NCI-H2227 (cell line): ENCODE data around the gene IPPK.

Source experiments
- DNase-seq: peaks from one replicate; lab custom pipeline; 2025; ENCODE audit not compliant: unreplicated experiment; lab: John Stamatoyannopoulos, UW

Gene IPPK

DNA sequence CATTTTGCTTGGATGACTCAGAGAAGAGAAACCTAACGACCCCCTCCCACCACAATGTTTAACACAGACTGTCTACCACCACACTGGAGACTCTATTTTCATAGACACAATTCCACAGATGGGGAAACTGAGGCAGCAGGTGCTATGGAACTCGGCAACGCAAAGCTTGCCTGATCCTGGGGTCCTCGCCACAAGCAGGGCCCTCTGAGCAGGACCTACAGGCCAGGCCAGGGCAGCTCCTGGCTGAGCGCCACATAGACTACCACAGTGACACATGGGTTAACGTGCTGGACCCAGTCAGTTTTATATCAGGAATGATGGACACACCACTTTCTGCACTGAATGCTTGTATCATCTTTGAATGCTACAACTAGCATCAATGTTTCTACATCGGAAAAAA is 11.8 kb downstream of the IPPK start:
- no peak for DNase-seq

DNA sequence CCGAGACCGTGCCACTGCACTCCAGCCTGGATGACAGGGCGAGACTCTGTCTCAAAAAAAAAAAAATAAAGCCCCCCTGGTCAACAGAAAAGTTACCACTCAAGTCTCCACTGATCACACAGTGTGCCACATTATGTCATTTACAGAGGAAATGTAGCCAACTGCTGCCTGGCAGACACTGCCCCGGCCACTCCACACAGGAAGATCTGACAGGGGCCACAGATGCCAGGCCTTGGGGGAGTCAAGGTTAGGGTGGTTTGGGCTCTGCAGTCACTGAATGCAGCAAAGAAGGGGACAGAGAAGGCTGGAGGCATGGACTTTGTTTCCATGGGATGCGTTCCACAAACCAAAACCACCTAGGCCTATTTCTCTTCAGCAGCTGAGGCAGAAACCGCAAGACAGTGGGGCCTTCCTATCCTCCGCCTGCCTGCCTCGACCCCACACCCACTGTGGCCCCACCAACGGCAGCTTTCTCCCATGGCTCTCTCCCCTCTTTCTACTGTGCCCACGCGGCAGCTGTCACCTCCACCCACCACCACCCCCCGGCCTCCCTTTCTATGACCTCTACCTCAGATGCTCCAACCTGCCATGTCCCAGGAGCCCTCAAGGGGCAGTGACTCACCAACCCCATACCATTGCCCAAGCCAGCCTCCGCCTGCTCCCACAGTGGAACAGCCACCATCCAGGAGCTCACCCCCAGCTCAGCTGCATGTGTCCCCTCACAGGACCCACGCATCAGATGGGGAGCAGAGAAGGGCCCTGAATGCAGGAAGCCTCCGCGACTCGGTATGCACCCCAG is 12.4 kb downstream of the IPPK start:
- DNase-seq = no peak

DNA sequence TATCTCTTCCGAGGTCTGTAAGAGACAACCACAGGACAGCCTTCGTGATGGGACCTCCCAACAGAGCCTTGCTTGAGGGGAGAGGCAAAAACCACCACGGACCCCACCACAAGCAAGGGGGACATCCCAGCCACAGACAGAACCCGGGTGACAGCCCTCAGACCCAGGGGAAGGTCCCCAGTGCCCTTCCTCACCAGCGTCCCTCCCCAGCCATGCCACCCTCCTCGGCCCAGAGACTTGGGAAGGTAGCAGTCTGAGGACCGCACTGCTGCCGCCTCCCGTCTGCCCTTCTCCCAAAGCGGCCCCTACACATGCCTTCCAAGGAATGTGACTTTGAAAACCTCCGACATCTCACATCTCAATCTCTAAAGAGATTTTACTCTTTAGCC is 13.4 kb downstream of the IPPK start:
- DNase-seq = no peak

DNA sequence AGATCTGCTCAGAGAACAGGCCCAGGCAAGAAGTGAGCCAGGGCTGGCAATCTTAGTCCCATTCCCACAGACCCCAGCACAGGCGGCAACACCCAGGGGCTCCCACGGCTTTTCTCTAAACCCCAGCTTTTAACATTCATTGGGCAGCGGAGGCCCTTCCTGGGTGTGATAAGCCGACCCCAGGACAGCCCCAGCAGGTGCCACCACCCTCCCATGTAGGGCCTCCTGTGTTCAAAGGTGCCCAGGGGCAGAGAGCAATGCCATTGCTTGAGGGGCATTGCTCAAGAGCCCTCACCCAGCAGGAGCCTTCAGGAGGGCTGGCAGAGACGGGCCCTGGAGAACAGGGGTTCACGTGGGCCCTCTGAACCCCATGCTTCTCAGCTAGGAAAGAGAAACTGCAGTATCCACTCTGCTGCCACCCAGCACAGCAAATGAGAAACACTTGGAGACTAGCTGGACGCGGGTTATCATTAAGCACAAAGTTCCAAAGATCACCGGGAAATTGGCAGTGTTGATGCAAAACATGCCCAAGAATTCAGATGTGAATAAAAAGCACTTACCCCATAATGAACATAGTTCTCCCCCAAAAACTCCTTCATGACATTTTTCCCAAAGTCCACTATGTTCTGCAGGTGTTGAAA is 13.9 kb downstream of the IPPK start:
- no peak for DNase-seq

DNA sequence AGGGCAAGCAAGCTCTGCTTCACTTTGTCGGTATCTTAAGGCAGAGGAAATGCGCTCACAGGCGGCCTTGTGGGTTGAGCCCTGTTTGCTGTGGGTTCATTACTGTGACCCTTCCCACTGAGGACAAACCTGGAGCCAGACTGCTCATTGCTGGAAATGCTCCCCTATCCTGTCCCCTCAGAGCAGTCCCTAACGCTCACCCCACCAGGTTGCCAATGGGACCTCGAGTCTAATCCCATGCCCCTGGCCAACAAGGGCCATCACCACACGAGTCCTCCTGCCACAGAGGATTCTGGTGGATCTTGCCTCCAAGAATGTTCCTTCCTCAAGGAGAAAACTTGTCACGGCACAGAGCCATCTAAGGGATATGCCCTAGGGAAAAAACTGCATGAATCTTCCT is 14.6 kb downstream of the IPPK start:
- DNase-seq = no peak

DNA sequence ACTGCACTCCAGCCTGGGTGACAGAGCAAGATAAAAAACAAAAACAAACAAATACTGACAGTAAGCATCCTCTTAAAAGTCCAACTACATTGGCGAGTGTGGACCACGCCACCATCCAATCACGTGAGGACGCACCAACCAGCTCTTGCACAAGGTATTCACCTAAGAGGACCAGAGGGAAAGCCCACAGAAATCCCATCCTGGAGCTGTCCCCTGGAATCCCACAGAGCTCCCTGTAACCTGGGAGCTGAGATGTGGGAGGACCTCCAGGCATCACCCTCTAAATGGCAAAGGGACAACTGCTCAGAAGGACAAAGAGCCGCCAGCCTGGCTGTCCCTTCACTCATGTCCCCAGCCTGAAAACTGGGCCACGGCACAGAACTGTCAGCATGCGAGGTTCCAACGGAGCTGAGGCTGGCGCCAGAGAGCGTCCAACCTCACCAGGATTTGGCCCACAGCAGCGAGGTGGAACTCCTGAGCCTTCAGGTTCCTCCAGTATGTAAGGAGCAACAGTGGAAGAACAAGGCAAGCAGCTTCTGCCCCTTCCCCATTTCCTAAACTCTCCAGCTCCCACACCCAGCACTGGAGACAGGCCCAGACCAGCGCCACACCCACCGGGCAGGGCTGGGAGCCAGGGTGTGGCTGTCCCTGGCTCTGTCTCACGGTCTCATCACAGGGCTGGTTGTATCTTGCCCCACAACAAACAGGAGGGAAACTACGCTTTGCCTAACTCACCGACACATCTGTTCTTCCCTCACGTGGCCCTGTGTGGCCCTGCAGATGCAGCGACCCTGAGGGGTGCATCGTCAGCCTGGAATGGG is 15.2 kb downstream of the IPPK start:
- DNase-seq = no peak

DNA sequence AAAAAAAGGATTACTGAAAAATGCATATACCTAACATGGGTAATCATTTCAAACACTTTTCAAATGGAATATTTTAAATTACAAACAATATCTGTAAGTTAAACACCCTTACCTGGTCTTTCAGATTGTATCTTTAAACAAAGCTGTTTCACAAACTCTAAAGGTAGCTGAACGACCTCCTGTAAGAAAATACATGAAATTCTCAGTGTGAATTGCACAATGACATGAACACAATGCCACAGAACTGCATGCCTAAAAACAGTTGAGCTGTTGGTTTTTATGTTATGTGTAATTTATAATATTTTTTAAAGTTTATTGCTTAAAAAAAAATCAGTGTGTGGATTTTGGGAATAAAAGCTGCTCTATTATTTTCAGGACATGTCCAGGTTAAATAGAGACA is 17.5 kb downstream of the IPPK start:
- DNase-seq = no peak

DNA sequence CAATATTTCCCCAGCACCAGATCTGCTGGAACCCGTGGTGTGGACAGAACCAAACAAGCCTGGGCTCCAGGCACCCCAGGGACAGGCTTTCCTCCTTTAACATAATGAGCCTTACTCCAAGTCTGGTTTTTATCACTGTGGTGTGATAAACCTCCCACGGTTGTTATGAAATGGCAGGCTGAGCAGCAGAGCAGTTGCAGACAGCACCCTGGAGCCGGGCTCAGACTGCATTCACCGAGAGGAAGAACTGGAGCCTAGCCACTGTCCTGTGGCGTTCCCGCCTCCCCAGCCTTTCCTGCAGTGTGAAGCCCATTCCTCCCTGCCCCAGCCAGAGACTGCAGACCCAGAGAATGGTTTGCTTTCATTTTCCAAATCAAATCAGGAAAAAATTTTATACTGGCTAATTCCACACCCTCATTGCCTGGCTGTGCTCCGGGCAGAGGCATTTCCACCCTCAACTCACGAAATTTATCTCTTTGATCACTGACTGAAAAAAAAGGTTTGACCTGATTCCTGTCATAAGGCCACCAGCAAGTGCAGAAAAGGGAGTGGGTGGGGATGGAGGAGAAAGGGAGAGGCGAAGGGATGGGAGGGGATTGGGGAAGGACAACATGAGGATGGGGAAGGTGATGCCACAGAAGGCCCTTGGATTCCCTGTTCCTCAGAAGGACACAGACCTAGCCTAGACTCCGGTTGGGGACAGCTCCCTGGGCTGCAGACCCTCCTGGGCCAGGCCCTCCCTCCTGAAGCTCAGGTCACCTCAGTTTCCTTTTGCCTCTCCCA is 18.9 kb downstream of the IPPK start:
- no peak for DNase-seq

DNA sequence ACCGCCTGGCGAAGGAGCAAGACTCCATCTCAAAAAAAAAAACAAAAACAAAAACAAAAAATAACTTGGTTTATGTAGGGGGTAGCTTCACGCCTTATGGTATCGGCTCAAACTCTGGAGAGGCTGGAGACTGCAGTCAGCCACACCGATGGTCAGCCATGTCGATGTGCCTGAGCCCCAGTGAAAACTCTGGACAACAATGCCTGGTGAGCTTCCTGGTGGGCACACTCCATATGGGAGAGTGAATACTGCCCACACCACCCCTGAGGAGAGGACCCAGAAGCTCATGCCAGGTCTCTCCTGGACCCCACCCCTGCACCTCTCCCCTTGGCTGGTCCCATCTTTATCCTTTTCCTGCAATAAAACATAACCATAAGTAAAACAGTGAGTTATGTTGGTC is 19.6 kb downstream of the IPPK start:
- no peak for DNase-seq

DNA sequence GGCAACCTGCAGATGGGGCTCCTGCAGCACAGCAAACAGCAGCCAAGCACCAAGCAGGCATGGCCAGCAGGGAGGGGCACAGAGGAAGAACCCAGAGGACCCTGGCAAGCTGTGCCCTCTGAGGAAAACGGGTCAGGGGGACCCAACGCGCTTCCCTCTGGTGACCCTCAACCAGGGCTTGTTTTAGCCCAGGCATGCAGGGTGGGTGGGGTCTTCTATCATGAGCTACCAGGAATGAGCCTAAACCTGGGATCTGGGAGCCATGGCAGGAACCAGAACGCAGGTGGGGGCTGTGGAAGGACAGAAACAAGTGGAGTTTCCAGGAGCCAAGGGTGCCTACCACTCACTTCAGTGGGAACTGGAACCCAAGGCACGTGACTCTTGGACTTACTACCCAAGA is 20.9 kb downstream of the IPPK start:
- no peak for DNase-seq

DNA sequence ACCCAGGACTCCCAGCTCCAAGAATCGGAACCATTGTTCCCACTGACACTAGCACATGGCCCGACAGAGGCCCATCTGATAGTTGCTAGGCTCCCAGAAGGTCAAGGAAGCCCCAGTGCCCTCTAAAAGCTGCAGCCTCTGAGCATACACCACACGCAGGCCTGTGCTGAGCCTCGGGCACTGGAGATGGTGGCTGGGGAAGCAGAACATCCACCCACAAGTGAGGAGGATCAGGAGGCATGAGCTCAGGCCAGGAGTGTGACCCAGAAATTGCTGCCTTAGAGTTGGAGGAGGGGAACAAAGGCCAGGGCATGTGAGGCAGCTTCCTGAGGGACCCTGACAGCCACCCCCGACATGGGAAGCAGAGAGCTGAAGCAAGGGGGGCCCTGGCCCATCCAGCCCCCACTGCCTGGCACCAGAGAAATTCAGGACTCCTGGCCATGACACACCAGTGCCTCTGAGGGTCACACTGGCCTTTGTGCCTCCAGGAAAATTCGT is 21.4 kb downstream of the IPPK start:
- no peak for DNase-seq

DNA sequence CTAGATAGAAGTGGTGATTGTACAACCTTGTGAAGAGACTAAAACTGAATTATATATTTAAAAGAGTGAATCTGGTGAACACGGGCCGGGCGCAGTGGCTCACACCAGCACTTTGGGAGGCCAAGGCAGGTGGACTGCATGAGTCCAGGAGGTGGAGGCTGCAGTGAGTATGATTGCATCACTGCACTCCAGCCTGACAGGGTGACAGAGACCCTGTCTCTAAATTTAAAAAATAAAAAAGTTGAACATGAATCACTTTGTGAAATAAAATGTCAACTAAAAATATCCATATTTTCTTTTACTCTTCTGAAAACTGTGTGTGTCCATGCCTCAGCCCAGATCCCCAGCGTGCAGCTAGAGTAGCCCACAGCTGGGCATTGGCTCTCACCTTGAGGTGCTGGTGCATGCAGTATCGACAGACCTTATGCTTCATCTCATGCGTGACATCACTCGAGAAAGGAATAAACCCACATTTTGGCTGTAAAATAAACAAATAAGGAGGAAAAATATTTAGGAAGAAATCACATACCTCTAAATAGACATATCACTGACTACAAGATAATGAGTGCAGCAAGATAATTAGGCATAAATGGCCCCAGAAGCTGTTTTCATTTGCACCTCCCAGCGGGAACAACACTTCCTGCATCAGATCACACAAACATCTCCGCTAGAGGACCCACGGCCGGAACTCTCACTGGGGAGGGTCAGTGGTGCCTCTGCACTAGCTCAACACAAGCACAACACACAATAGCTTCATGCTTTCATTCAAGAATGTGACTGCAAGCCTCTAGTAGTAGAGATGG is 22.1 kb downstream of the IPPK start:
- no peak for DNase-seq

DNA sequence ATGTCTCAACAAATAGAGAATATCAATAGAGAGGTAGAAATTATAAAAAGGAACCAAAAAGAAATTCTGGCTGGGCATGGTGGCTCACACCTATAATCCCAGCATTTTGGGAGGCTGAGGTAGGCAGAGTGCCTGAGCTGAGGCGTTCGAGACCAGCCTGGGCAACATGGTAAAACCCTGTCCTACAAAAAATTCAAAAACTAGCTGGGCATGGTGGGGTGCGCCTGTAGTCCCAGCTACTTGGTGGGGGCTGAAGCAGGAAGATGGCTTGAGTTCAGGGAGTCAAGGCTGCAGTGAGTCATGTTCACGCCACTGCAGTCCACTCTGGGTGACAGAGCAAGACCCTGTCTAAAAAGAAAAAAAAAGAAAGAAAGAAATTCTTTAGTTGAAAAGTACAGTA is 24.9 kb downstream of the IPPK start:
- no peak for DNase-seq

DNA sequence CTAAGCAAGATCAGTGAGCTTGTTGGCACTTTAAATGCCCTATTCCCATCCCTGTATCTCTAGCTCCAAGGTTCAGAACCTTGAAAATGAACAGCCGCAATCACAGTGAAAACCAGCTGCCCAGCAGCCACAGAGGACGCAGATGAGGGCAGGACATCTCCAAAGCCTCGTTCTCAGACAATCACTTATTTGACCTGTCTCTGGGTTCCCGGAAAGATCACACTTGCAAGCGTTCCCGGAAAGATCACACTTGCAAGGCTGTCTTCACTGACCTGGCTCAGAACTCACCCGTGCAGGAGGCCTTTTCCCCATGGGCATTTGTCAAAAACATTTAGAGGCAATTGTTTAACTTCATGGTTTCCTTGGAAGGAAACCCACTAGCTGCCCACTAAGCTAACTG is 25.7 kb downstream of the IPPK start:
- no peak for DNase-seq

DNA sequence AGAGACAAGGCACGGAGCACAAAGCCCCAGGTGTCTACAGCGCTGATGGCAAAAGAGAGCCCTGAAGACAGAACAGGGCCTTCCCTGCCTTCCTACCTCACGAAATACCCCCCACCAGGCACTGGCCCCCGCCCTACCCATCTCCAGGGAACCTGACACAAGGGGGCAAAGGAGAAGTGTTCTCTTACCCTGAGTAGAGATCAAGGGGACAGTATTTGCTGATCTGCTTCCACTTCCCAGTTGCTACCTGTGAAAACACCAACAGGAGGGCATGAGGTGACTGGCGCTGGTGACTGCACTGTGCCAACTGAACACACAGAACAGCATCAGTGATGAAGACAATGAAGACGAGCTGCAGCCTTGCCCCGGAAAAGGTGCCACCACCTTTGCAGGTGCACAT is 27.4 kb downstream of the IPPK start:
- DNase-seq = no peak

DNA sequence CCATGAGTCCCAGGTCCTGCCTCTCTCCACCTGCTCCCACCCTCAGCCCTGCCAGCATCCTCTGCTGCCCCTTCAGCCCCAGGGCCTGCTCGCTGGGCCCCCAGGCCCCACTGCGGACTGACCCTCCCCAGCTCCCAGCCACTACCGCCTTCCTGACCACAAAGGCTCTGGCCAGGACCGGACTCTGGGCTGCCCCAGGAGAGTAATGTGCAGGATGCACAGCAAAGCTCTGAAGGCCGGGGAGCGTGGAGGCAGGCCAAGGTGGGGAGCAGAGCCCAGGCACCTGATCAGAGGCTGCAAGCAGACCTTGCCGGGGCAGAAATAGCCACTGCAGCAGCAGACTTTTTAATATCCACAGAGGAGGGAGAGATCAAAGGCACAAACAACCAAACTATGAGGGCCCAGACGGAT is 27.9 kb downstream of the IPPK start:
- no peak for DNase-seq

DNA sequence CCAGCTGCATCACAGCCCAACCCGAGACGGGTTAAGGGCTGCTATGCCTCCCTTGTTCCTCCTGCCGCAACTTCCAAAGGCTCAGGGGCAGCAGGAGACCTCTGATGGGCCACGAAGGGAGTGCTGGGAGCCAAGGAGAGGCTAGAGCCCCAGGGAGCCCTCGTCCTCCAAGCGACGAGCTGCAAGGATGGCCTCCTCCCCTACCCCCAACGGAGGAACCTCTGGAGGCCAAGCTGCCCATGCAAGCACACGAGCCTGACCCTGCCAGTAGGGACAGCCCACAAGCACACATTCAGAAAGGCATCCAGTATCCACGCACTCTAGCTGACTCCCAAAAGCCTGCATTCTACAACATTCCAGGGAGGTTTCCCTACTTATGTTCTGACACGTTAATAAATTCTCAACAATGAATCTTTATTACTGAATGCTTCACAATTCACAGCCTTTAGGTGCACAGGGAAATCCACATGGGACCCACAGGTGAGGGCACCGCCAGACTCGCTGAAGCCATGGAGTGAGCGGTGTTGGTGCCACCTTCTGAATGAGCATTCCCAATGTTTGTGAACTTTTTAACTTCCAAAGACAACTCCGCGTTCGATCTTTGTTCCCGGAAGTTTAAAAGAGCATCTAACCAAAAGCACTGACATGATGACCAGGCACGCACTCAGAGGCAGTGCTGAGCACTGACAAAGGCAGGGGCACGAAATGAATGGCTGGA is 28.7 kb downstream of the IPPK start:
- no peak for DNase-seq

DNA sequence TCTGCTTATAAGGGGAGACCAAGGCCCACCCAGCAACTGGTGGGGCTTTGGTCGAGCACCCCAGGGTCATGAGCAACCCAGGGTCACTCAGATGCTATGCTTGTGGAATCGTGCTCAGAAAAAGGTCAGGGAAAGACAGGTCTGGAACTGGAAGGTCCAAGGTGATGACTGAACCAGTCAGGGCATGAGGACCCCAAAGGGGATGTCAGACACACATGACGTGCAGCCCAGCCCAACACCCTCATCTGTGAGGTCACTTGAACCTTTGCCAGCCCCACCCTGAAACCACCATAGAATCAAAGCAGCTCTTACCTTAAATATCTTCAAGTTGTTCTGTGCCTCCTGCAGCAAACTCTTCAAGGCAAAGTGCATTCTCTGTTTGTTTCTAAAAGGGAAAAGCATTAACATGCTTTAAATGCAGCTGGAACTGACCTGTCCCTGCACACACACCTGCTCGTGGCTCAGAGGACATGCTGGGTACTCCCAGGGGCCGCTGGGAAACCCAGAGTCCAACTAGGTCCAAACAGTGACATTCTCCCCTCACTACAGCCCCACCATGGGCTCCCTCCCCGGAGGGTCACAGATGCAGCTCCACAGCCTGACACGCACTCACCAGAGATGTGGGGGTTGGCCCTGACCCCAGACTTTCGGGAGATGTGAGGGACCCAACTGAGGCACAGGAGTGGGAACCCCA is 29.4 kb downstream of the IPPK start:
- no peak for DNase-seq

DNA sequence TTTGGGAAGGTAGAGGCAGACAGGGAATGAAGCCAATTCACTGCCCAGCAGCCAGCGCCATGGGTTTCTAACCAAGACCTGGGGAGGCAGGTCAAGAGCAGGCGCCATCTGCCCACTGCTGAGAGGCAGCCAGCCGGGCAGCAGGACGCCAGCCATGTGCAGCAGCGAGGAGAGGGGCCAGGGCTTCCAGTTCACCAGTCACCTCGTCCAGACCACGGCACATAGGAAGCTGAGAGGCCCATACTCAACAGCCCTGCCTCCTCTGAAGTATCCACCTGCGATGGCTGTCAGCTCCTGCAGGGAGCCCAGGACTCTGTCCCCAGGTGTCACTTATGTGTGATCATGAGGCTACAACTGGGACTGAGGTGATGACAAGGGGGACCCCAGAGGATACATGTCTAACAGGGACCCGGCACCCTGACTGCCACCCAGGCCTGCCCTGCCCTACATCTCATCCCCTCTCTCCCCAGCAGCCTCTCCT is 30.1 kb downstream of the IPPK start:
- no peak for DNase-seq
